HK-2 (cell line): ENCODE data around the gene TSSK6.

Experiments used
- DNase-seq: peaks from one replicate; pipeline ENCODE4 v3.0.0-alpha.2; 2018; ENCODE audit not compliant: unreplicated experiment

TSSK6 gene

DNA sequence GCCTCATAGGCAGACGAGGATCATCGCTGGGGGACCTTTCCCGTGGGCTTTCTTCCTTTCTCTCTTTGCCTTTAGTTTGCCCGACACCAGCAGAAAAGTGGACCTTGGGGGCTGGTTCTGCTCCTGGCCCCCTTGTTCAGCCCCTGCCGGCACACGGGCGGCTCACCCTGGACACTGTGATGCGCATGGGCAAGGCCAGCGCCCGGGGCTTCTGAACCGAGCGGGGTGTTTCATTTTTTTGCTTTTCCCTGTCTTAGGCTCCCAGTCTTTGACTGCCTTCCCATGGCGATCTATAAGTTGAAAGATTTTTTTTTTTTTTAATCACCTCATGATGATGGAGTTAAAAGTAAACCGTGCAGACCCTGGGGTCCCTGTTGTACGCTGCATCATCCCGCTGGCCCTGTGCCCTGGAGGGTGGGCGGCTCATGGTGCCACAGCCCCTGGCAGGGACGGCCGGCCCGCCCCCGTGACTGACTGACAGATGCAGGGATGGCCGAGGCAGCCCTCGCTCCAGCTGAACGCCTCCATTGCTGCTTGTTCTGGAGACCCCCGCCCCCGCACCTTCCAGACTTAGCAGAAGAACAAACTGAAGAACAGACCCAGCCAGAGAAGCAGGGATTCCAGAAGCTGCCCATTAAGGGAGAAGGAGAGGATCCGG lies 9.6 kb downstream of the TSSK6 start:
- no peak for DNase-seq

DNA sequence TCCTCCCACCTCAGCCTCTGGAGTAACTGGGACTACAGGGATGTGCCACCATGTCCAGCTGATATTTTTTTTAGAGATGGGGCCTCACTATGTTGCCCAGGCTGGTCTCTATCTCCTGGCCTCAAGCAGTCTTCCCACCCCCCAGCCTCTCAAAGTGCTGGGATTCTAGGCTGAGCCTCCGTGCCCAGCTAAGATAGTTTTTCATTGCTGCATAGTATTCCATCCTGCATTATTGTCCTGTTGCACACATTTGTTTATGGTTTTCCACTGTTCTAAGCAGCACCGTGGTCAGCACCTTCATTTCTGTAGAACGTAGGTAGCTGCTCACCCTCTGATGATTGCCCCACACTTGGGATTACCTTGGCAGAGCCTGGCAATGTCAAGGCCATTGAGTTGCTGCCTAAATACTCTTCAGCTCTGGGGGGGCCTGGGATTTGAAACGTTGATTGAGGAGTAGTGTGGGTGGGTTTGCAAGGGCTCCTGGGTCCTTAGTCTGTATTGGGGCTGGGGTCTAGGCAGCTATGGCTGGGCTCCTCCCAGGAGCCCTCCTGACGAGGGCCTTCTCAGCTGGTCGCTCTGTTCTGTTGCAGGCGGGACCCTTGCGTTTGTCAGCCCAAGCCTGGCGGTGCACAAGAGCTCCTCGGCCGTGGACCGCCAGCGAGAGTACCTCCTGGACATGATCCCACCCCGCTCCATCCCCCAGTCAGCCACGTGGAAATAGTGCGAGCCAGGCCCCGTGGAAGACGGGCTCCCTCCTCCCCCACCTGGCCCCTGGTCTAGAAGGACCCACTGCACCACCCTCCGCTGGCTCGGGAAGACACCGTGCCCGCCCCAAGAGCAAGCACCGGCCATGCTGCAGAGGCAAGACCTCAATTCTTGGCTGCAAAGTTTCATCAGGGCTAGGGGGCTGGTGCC lies 10.3 kb downstream of the TSSK6 start:
- DNase-seq, result no peak

DNA sequence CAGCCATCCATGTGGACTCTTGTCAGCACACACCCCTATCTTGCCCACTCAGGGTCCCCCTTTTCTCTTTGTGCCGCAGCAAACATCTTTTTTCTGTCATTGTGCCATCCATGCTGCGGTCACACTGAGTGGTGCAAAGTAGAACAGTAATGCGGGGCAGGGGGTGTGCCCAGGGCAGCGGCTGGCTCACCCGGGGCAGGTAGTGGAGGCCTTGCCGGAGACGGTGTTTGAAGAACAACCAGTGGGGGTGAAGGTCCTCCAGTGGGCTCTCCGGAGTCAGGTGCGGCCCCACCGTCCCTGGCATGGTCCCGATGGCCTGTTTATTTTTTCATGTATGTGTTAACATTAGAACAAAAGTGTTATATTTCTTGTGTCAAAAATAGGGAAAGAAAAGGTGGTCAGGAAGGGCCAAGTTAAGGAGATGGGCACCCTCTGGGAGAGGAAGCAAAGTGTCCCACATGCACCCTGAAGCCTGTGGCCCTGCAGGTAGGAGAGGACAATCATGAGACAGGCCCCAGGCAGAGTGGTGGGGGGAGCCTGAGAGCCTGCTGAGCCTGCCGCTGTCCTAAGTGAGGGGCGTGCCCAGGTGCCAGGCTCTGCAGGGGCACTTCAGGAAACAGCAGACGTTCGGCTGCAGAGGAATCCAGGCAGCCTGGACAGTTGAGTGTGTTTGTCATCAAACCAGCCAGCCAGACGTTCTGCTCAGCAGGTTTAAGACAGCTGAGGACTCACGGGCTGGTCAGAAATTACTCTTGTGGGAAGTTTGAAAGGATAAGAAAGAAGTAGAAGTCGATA lies 12.3 kb downstream of the TSSK6 start:
- no peak for DNase-seq

DNA sequence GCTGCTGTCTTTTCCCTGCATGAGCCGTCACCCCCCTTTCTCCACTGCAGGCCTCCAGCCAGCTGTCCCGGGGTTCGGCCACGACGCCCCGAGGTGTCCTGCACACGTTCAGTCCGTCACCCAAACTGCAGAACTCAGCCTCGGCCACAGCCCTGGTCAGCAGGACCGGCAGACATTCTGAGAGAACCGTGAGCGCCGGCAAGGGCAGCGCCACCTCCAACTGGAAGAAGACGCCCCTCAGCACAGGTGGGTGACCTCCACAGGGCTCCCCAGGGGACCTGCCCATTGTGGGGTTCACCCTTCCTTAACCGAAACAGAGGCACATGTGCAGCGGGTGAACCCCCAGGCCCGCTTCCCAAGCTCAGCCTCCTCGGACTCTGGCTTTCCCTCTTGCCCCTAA lies 13.1 kb downstream of the TSSK6 start:
- DNase-seq, result no peak

DNA sequence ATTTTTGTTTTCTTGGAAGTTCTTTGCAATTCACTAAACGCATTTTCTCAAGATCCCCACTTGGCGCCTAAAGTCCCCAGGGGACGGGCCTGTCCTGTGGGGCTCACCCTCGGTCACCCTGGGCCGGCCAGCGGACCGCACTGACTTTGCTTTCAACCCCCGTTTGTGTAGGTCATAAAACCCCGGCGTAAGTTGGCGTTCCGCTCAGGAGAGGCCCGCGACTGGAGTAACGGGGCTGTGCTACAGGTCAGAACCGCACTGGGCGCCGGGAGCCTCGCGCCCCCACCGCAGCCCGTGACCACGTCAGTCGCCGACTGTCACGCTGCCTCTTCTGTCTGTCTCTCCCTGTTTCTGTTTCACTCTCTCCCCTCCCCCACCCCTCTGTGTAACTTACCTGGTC lies 13.6 kb downstream of the TSSK6 start:
- DNase-seq, result no peak

DNA sequence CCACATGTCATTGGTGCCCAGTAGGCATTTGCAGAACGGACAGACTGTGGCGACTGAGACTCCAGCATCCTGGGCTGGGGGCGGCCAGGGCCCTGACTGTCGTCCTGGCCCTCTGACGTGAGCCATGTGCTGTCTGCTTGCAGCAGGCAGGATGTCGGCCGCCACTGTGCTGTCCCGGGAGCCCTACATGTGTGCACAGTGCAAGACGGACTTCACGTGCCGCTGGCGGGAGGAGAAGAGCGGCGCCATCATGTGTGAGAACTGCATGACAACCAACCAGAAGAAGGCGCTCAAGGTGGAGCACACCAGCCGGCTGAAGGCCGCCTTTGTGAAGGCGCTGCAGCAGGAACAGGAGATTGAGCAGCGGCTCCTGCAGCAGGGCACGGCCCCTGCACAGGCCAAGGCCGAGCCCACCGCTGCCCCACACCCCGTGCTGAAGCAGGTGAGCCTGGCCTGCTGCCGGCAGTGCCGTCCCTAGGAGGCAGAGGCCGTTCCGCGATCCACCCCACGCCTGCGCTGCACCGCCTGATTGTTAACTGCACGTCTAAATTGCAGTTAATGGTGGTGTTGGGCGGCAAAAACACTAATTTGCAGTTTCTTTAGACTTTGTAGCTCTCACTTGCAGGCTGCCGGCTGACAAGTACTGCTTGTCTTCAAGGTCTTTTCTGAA lies 14.2 kb downstream of the TSSK6 start:
- DNase-seq, result no peak

DNA sequence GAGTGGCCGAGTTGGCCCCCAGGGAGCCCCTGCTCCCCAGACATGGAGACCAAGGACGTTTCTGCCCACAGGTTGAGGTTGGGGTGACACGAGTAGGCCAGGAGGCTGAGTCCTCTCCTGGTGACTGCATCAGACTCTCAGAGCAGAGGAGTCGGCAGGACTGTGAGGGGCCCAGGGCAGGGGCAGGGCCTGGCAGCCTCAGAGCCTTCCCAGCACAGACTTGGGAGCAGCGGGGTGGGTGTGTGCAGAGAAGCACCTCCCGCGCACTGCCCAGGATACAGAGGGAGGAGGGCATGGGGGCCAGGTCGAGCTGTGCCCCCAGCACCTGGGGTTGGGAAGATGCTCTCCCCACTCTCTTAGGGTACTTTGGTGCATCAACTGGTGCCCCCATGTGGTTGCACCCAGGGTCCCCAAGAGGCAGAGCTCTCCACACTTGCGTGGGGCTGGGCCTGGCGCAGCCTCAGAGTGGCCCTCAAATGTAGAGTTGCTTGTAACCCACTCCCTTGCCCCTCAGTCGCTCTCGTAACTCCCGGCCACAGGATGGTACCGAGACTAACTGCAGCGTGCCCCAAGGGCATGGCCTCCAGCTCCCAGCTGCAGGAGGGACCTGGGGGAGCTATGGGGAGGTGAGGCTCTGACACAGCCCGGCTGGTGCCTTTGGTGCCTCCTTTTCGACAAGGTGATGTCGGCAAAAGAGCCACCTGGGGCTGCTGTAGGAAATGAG lies 15.9 kb downstream of the TSSK6 start:
- DNase-seq, result no peak

DNA sequence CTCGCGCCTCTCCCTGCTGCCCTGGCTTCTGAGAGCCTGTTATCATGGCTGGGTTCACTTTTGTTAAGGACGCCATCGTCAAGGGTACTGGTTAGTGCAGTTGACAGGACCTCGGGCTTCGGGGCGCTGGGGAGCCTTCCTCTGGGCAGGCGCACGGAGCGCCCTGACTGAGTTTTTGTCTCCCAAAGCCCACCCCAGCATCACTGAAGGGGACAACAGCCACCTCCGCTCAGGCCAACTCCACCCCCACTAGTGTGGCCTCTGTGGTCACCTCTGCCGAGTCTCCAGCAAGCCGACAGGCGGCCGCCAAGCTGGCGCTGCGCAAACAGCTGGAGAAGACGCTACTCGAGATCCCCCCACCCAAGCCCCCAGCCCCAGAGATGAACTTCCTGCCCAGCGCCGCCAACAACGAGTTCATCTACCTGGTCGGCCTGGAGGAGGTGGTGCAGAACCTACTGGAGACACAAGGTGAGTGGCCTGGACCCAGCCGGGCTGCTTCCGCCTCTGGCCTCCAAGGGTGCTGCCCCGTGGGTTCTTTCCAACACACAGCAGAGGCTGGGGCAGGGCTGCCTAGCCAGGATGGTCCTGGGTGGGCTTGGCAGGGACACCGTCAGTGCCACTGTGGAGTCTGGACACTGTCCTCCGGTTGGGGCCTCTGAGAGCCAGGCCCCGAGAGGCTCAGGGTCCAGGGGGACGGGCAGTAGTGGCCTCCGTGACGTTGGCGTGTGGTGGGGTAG lies 16.9 kb downstream of the TSSK6 start:
- no peak for DNase-seq

DNA sequence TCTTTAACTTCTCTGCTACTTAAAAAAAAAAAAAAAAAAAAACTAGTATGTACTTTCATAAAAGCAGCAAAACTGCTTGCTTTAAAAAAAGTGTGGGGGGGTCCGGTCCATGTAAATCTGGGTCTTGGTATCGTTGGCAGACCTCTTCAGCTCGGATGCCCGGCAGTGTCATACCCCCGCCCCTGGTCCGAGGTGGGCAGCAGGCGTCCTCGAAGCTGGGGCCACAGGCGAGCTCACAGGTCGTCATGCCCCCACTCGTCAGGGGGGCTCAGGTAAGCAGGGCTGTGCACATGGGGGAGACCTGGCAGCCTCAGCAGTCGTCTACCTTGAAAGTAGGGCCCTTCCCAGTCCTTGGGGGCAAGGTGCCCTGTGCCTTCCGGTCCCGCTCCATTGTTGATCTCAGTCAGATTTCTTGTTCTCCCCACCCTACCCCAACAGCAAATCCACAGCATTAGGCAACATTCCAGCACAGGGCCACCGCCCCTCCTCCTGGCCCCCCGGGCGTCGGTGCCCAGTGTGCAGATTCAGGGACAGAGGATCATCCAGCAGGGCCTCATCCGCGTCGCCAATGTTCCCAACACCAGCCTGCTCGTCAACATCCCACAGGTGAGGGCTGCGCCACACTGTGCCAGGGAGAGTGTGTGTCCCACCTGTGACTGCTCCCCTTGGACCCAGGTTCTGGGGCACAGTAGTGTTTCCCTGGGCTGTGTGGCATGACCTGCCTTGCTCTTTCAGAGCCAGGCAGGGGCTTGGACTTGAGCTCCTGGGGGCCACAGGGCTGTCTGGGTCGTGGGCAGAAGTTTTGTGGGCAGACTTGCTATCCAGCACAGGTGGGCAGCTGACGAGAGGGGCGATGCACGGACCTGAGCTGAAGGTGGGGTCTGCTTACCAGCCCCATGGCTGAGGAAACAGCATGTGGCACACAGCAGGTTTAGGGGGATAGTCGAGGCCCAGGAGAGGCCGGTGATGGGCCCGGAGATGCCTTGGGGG lies 19.4 kb downstream of the TSSK6 start:
- no peak for DNase-seq

DNA sequence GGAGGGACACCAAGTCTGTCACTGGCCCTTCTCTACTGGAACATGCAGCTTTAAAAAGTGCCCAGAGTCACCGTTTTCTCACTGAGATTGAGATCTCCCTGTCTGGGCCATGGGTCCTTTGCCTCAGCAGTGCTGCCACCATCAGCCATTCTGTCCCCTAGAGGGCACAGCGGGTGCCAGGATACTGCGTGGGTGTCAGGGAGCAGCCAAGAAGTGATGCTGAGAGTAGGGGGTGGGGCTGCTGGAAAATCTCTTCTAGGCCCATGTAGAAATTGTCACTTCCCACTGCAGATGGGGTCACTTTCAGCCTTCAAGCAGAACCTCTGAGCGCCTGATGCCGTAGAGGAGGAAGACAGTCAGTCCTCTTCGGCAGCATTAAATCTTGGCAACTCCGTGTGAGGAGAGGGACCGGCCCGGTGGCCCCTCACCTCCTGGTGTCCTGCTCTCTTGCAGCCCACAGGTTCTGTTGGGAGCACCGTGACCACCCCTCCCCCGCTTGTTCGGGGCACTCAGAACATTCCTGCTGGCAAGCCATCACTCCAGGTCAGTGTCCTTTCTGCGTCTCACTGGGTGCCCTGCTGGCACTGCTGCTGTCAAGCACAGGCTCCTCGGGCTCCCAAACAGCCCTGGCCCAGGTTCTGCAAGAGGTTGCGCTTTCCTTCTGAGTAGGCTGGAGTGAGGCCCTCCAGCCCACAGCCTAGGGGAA lies 21.4 kb downstream of the TSSK6 start:
- no peak for DNase-seq

DNA sequence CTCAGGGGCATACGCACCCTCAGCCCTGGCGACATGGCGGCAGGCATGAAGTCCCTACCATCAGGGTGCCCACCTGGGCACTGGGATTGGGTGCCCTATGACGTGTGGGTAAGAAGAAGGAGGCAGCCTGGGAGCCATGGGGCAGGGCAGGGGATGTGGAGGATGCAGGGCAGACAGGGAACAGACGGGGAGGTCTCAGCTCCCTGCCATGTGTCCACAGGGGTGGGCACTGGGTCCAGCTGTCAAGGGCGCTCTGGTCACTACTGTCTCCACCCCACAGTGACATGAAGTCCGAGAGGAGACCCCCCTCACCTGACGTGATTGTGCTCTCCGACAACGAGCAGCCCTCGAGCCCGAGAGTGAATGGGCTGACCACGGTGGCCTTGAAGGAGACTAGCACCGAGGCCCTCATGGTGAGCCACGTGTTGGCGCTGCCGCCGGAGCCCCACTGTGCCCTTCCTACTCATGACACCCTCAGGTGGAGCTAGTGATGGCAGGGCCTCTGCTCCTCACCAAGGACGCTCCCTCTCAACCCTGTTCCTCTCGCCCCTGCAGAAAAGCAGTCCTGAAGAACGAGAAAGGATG lies 23.2 kb downstream of the TSSK6 start:
- DNase-seq, result no peak

DNA sequence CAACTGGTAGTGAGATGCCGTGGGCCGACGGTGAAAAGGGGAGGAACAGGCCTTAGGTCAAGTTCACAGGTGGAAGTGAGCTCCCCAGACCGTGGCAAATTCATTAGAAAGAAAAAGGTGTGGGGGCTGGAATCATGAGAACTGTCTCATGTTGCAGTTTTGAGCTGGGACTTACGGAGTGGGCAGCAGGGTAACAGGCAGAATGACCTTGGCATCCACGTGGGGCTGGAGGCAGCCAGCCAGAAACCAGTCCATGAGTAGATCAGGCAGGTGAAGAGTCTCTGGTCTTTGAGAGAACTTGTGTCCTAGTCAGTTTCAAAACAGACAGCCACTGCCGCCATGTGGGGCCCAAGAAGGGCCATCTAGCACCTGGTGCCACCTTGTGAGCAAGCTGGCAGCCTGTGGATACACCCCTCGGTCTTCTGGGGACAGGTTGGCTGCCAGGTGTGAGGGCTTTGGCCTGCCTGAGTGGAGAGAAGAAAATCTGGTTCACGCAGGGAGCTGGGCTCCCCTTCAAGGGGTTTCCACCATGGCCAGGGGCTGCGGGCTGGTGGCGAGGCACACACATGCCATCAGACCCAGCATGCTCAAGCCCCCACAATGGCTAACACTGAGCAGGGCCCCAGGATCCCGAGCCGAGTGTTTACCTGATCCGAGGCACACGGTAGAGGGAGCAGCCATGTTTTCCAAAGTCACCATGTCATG lies 23.9 kb downstream of the TSSK6 start:
- no peak for DNase-seq

DNA sequence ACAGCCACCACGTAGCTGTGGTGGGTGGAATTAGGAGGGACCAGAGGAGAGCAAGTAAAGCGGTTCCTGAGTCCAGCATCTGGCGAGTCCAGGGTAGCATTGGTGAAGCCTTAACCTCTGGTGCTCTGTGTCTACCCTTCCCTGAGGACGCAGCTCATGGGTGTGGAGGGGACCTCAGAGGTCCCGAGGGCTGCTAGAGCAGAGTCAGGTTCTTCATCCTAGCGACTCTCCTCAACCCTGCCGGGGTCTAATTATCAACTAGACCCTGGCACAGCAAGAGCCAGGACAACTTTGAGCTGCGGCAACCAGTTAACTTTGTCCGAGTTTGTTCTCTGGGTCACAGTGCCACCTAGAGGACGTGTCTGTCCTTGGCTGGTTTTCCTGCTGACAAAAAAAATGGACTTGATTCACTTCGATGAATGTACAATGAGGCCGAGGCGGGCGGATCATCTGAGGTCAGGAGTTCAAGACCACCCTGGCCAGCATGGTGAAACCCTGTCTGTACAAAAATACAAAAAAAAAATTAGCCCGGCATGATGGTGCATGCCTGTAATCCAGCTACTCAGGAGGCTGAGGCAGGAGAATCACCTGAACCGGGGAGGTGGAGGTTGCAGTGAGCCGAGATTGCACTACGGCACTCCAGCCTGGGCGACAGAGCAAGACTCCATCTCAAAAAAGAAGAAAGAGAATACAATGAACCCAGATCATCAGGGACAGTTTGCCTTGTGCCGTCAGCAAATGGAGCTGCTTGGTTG lies 25.0 kb downstream of the TSSK6 start:
- DNase-seq, result peak; percentile 79

DNA sequence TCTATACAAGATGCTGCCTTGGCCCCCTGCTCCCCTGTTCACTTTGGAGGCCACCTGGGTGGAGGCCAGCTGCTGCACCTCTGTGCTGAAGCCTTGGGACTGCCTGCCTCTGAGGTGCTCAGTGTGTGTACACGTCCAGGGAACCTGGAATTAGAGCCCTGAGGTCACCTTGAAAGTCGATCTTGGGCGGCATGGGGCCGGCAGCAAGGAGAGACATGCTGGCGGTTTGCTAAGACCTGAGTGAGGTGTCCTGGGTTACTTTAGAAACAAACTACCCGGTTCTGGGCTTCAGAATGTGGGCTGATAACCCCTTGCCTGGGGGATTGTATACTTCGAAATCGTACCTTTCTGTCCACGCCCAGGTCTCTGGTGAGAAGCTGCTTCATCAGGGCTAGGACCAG lies 25.5 kb downstream of the TSSK6 start:
- no peak for DNase-seq

DNA sequence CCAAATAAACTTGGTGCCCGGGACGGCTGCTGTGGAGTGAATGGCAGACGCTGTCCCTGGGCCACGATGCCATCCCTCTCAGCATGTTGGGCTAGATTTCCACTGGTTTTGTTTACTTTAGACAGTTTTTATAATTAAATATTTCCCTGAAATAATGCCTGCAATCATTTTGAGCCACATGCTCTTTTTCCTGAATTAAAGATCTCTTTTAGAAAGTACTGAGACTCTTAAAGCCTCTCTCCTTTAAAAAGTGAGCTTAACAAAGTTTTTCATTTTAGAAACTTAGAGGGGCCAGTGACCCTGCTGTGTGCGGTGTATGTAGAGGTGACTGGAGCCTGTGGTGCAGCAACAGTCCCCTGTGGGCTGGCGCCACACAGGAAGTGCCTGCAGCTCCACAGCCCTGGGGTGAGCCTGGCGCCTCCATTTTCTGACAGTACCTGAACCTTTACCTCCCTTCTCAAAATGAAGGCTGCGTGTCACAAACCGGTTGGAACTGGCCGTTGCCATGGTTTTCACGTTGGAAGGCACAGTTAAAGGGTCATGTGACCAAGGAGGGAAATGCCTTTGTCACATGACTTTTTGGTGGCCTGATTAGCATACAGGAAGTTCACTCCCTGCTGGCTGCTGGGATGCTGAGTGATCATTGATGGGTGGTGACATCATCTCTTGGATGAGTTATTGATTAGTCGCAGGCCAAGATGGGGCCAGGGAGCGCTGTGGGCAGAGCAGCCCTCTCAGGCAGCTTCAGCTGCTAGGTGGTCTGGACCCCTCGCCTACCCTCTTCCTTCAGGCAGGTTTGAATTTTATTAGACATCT lies 26.3 kb downstream of the TSSK6 start:
- DNase-seq, result peak; percentile 93
